HFF-Myc (cell line): Measurements from ENCODE around the gene ANO1.

Experiments
- DNase-seq: peaks from one replicate; pipeline ENCODE4 v3.0.0-alpha.2; 2011; ENCODE audit warnings: low read depth; ENCODE audit errors: extremely low read depth
- H3K4me3 ChIP-seq: replicated peaks from 2 replicates; pipeline ENCODE4 v1.5.1; 2011; ENCODE audit warnings: low read depth, mild to moderate bottlenecking, control low read depth, low read length
- CTCF ChIP-seq: IDR thresholded peaks from 2 replicates; pipeline ENCODE4 v1.5.1; 2012; ENCODE audit warnings: mild to moderate bottlenecking, low read depth, low read length, control low read depth; ENCODE audit errors: missing control alignments

Gene ANO1

GRCh38 chr11:70139785-70140410, 61.8 kb downstream of the ANO1 start:
- no peak for DNase-seq
- H3K4me3 ChIP-seq: no peak overlapping the region
- no peak for TF ChIP-seq CTCF

GRCh38 chr11:70140711-70141485, 62.8 kb downstream of the ANO1 start:
- DNase-seq: no peak
- TF ChIP-seq CTCF: no peak
- no peak overlapping the region for H3K4me3 ChIP-seq

GRCh38 chr11:70141486-70142220, 63.5 kb downstream of the ANO1 start:
- H3K4me3 ChIP-seq: no peak overlapping the region
- DNase-seq: no peak
- TF ChIP-seq CTCF: no peak

- no peak for DNase-seq
- no peak overlapping the region for H3K4me3 ChIP-seq
- TF ChIP-seq CTCF: no peak
These were observed 64.2 kb downstream of the ANO1 start for GRCh38 chr11:70142221-70142875.

GRCh38 chr11:70144262-70144661, 66.1 kb downstream of the ANO1 start:
- no peak for TF ChIP-seq CTCF
- no peak overlapping the region for H3K4me3 ChIP-seq
- no peak for DNase-seq

- no peak overlapping the region for H3K4me3 ChIP-seq
- no peak for DNase-seq
- no peak for TF ChIP-seq CTCF
These were observed 67.0 kb downstream of the ANO1 start for GRCh38 chr11:70145071-70145470.
